ENCODE data around the gene PHKB.

The PHKB gene

GRCh38 chr16:47731252-47731651, 270.1 kb downstream of the PHKB start:
- TF ChIP-seq CTCF (IDR thresholded peaks at IDR 0.05): no peak
- Histone ChIP-seq H3K4me3 (no peak overlapping the region), H3K27ac (no peak overlapping the region)
- DNase-seq (ENCODE audit: low spot score): no peak

- Histone ChIP-seq H3K4me3 (no peak overlapping the region), H3K27ac (no peak overlapping the region)
- TF ChIP-seq CTCF (IDR thresholded peaks at IDR 0.05): no peak
- DNase-seq (ENCODE audit: low spot score): no peak
Observed at GRCh38 chr16:47732122-47732521, 271.0 kb downstream of the PHKB start.

GRCh38 chr16:47732523-47733111, 271.5 kb downstream of the PHKB start:
- Histone ChIP-seq H3K27ac (no peak overlapping the region), H3K4me3 (no peak overlapping the region)
- no peak for TF ChIP-seq CTCF (IDR thresholded peaks at IDR 0.05)
- DNase-seq (ENCODE audit: low spot score): no peak

GRCh38 chr16:47734081-47734857, 273.1 kb downstream of the PHKB start:
- TF ChIP-seq CTCF (IDR thresholded peaks at IDR 0.05): no peak
- no peak overlapping the region for H3K4me3 ChIP-seq
- no peak overlapping the region for H3K27ac ChIP-seq
- no peak for DNase-seq (ENCODE audit: low spot score)

- H3K4me3 ChIP-seq: no peak overlapping the region
- no peak overlapping the region for H3K27ac ChIP-seq
- no peak for TF ChIP-seq CTCF (IDR thresholded peaks at IDR 0.05)
- no peak for DNase-seq (ENCODE audit: low spot score)
Observed at GRCh38 chr16:47734987-47735594, 274.0 kb downstream of the PHKB start.

- Histone ChIP-seq H3K4me3 (no peak overlapping the region), H3K27ac (no peak overlapping the region)
- no peak for DNase-seq (ENCODE audit: low spot score)
- TF ChIP-seq CTCF (IDR thresholded peaks at IDR 0.05): no peak
Observed at GRCh38 chr16:47750371-47750770, 289.2 kb downstream of the PHKB start.

Data from coronary artery (tissue), 2 donors.